Loucy (cell line): ENCODE measurements around the gene ENTHD1.
A peak's percentile ranks its signal among the peaks of the same experiment; 100 is the strongest.

Experiments
- H2AFZ ChIP-seq: fragments of 200-600 bp; sonication (generic); 2 replicates; pipeline ENCODE4 v1.6.0; 2016; ENCODE audit warnings: antibody characterized with exemption, mild to moderate bottlenecking, low read length, moderate library complexity
- H3F3A ChIP-seq: fragments of 200-600 bp; 2 replicates; pipeline ENCODE4 v1.6.0; 2016; ENCODE audit warnings: antibody characterized with exemption, low read depth, mild to moderate bottlenecking
- H3K27me3 ChIP-seq: fragments of 200-600 bp; sonication (generic); 2 replicates; pipeline ENCODE4 v1.6.1; 2014; ENCODE audit warnings: low read length, mild to moderate bottlenecking; ENCODE audit not compliant: insufficient read depth, poor library complexity, severe bottlenecking
- H3K36me3 ChIP-seq: fragments of 200-600 bp; sonication (generic); 2 replicates; pipeline ENCODE4 v1.6.1; 2016; ENCODE audit warnings: low read length; ENCODE audit not compliant: insufficient read depth
- H3K4me1 ChIP-seq: fragments of 200-600 bp; sonication (generic); 2 replicates; pipeline ENCODE4 v1.5.1; 2014; ENCODE audit warnings: low read length, mild to moderate bottlenecking; ENCODE audit not compliant: insufficient read depth, poor library complexity, severe bottlenecking
- H3K4me2 ChIP-seq: fragments of 200-600 bp; sonication (generic); 2 replicates; pipeline ENCODE4 v1.6.0; 2014; ENCODE audit warnings: antibody characterized with exemption, low read length, low read depth, mild to moderate bottlenecking; ENCODE audit not compliant: poor library complexity, severe bottlenecking
- H3K4me3 ChIP-seq: fragments of 200-600 bp; sonication (generic); 2 replicates; pipeline ENCODE4 v1.5.1; 2014; ENCODE audit warnings: low read length, mild to moderate bottlenecking, mixed read lengths; ENCODE audit not compliant: poor library complexity, severe bottlenecking
- H3K79me2 ChIP-seq: fragments of 200-600 bp; sonication (generic); 2 replicates; pipeline ENCODE4 v1.6.1; 2014; ENCODE audit warnings: low read length; ENCODE audit not compliant: insufficient read depth
- H3K9ac ChIP-seq: fragments of 200-600 bp; sonication (generic); 2 replicates; pipeline ENCODE4 v1.6.0; 2014; ENCODE audit warnings: mild to moderate bottlenecking, low read depth, low read length, moderate library complexity; ENCODE audit not compliant: poor library complexity, severe bottlenecking
- H3K9me2 ChIP-seq: fragments of 200-600 bp; sonication (generic); replicated peaks from 2 replicates; pipeline ENCODE4 v1.6.1; 2016; ENCODE audit warnings: low read depth, low read length, mixed read lengths
- H3K9me3 ChIP-seq: fragments of 200-600 bp; sonication (generic); 2 replicates; pipeline ENCODE4 v1.6.1; 2014; ENCODE audit warnings: mild to moderate bottlenecking, antibody characterized with exemption, low read length, low read depth; ENCODE audit not compliant: insufficient read depth
- H4K20me1 ChIP-seq: fragments of 200-600 bp; sonication (generic); 2 replicates; pipeline ENCODE4 v1.6.0; 2014; ENCODE audit warnings: antibody characterized with exemption, low read length, mild to moderate bottlenecking; ENCODE audit not compliant: insufficient read depth, poor library complexity, severe bottlenecking
- EZH2phosphoT487 ChIP-seq: fragments of 200-600 bp; IDR thresholded peaks from 2 replicates; pipeline ENCODE4 v1.6.1; 2018; ENCODE audit warnings: antibody characterized with exemption, mild to moderate bottlenecking, moderate library complexity, borderline replicate concordance
- TF ChIP-seq, protein P1 (sequence below): fragments of 200-600 bp; sonication (generic); conservative IDR thresholded peaks from 2 replicates; pipeline ENCODE4 v1.5.1; 2014; ENCODE audit warnings: mild to moderate bottlenecking, antibody characterized with exemption, low read length

ENTHD1 gene

DNA sequence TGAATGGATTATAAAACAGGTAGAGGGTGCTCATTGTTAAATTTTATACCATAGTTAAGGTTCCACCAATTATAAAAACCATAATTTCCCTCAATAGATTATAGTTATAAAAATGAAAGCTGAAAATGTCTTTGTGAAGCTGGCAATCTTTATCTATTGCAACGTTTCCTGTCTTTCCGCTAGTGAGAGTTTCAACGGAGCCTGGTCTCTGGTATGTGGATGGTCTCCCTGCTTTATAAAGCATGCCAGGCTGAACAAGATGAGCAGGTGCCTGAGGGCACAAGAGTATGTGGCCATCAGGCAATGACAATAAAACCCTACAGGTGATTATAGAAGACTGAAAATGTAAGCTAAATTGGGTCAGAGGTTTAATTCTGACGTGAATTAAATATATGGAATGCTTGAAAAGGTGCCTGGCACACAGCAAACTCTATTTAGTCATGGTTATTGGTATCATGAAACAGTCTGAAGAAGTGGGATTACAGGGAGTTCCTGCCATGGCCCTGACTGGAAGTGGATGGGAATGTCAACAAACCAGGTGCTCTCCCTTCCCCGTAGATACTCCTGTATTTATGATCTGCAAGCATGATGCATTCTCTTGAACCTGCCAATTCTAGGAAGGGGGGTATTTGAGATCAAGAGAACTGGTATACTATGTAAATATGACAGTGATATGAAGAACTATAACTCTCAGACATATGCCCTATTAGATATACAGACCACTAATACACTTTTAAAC, 115.7 kb downstream of the ENTHD1 start:
- Histone ChIP-seq H3F3A (no peaks in the 10 kb centered on the region), H2AFZ (no peak overlapping the region), H3K79me2 (no peaks in the 10 kb centered on the region), H4K20me1 (no peaks in the 10 kb centered on the region), H3K4me3 (no peak overlapping the region), H3K27me3 (no peaks in the 10 kb centered on the region), H3K9me2 (no peaks in the 10 kb centered on the region), H3K36me3 (no peaks in the 10 kb centered on the region), H3K9me3 (no peaks in the 10 kb centered on the region), H3K4me2 (no peak overlapping the region), H3K4me1 (peaks cover 17% of the 10 kb centered on the region), H3K9ac (no peak overlapping the region)
- TF ChIP-seq, protein P1, sequence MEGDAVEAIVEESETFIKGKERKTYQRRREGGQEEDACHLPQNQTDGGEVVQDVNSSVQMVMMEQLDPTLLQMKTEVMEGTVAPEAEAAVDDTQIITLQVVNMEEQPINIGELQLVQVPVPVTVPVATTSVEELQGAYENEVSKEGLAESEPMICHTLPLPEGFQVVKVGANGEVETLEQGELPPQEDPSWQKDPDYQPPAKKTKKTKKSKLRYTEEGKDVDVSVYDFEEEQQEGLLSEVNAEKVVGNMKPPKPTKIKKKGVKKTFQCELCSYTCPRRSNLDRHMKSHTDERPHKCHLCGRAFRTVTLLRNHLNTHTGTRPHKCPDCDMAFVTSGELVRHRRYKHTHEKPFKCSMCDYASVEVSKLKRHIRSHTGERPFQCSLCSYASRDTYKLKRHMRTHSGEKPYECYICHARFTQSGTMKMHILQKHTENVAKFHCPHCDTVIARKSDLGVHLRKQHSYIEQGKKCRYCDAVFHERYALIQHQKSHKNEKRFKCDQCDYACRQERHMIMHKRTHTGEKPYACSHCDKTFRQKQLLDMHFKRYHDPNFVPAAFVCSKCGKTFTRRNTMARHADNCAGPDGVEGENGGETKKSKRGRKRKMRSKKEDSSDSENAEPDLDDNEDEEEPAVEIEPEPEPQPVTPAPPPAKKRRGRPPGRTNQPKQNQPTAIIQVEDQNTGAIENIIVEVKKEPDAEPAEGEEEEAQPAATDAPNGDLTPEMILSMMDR, result no peak
- no peak for TF ChIP-seq EZH2phosphoT487

GRCh38 chr22:39776295-39777009, 117.1 kb downstream of the ENTHD1 start:
- no peaks in the 10 kb centered on the region for H3K27me3 ChIP-seq
- H3K4me1 ChIP-seq, result peaks cover 17% of the 10 kb centered on the region
- H3K4me2 ChIP-seq, result no peak overlapping the region
- no peak overlapping the region for H2AFZ ChIP-seq
- TF ChIP-seq EZH2phosphoT487, result no peak
- TF ChIP-seq, protein P1, result no peak
- no peaks in the 10 kb centered on the region for H3K9me2 ChIP-seq
- H3K4me3 ChIP-seq, result no peak overlapping the region
- H3K9me3 ChIP-seq, result no peaks in the 10 kb centered on the region
- H3K36me3 ChIP-seq, result no peaks in the 10 kb centered on the region
- H3K79me2 ChIP-seq, result no peaks in the 10 kb centered on the region
- H3F3A ChIP-seq, result no peaks in the 10 kb centered on the region
- no peaks in the 10 kb centered on the region for H4K20me1 ChIP-seq
- no peak overlapping the region for H3K9ac ChIP-seq

- Histone ChIP-seq H3K9me3 (no peaks in the 10 kb centered on the region), H3F3A (no peaks in the 10 kb centered on the region), H3K27me3 (no peaks in the 10 kb centered on the region), H3K36me3 (no peaks in the 10 kb centered on the region), H3K4me3 (peak overlapping the region; percentile 36), H3K79me2 (no peaks in the 10 kb centered on the region), H4K20me1 (no peaks in the 10 kb centered on the region), H3K4me1 (peaks cover 17% of the 10 kb centered on the region), H3K9ac (peak overlapping the region; percentile 25), H3K4me2 (peak overlapping the region; percentile 66), H2AFZ (peak overlapping the region; percentile 68), H3K9me2 (no peaks in the 10 kb centered on the region)
- TF ChIP-seq EZH2phosphoT487, result no peak
- TF ChIP-seq, protein P1, result no peak
Measured at GRCh38 chr22:39773976-39774539, 119.5 kb downstream of the ENTHD1 start.
